H9 (cell line): ENCODE results near the gene SEMA3E. TPM values are rescaled to one million over a fixed set of nuclear protein-coding genes. Genes with fewer than 3 reads are reported as not detected.

Experiments used
- DNase-seq: peaks from one replicate; pipeline ENCODE4 v3.0.0-alpha.2; 2017
- H2AFZ ChIP-seq: one replicate; pipeline ENCODE4 v1.6.1; 2013; ENCODE audit warnings: mild to moderate bottlenecking, low read length, control low read depth, moderate library complexity
- H2AK5ac ChIP-seq: 2 replicates; pipeline ENCODE4 v1.6.1; 2013; ENCODE audit warnings: low read length, control low read depth, mixed read lengths; ENCODE audit not compliant: insufficient read length
- H2BK120ac ChIP-seq: one replicate; pipeline ENCODE4 v1.6.1; 2013; ENCODE audit warnings: low read depth, mild to moderate bottlenecking, low read length, control low read depth, inconsistent platforms; ENCODE audit not compliant: poor library complexity, severe bottlenecking
- H2BK12ac ChIP-seq: 2 replicates; pipeline ENCODE4 v1.6.1; 2013; ENCODE audit warnings: low read length, control low read depth, mixed read lengths, low read depth; ENCODE audit not compliant: insufficient read length
- H2BK15ac ChIP-seq: 2 replicates; pipeline ENCODE4 v1.6.1; 2013; ENCODE audit warnings: low read depth, low read length, control low read depth
- H2BK20ac ChIP-seq: one replicate; pipeline ENCODE4 v1.6.1; 2013; ENCODE audit warnings: low read depth, mild to moderate bottlenecking, low read length, control low read depth, inconsistent platforms; ENCODE audit not compliant: poor library complexity, severe bottlenecking
- H2BK5ac ChIP-seq: 2 replicates; pipeline ENCODE4 v1.6.1; 2013; ENCODE audit warnings: low read length, control low read depth, mixed read lengths; ENCODE audit not compliant: insufficient read length
- H3K14ac ChIP-seq: 2 replicates; pipeline ENCODE4 v1.6.1; 2013; ENCODE audit warnings: low read length, control low read depth; ENCODE audit not compliant: insufficient read depth
- H3K18ac ChIP-seq: 2 replicates; pipeline ENCODE4 v1.6.1; 2013; ENCODE audit warnings: low read depth, mild to moderate bottlenecking, mixed read lengths, low read length, control low read depth; ENCODE audit not compliant: insufficient read length
- H3K23ac ChIP-seq: 2 replicates; pipeline ENCODE4 v1.6.1; 2013; ENCODE audit warnings: low read length, control low read depth, mixed read lengths, low read depth; ENCODE audit not compliant: insufficient read length
- H3K23me2 ChIP-seq: 2 replicates; pipeline ENCODE4 v1.6.1; 2013; ENCODE audit warnings: low read depth, mild to moderate bottlenecking, mixed read lengths, low read length, control low read depth; ENCODE audit not compliant: insufficient read length, poor library complexity, severe bottlenecking
- H3K27ac ChIP-seq: 2 replicates; pipeline ENCODE4 v1.5.1; 2013; ENCODE audit warnings: low read length, control low read depth, mixed read lengths, low read depth; ENCODE audit not compliant: insufficient read length
- H3K27me3 ChIP-seq: 2 replicates; pipeline ENCODE4 v1.6.1; 2013; ENCODE audit warnings: low read length, control low read depth, inconsistent platforms; ENCODE audit not compliant: insufficient read depth
- H3K4ac ChIP-seq: 2 replicates; pipeline ENCODE4 v1.6.1; 2013; ENCODE audit warnings: low read depth, mild to moderate bottlenecking, control low read depth, inconsistent platforms, low read length, moderate library complexity
- H3K4me1 ChIP-seq: 2 replicates; pipeline ENCODE4 v1.6.1; 2013; ENCODE audit warnings: low read length, control low read depth, inconsistent platforms; ENCODE audit not compliant: insufficient read depth
- H3K4me2 ChIP-seq: 2 replicates; pipeline ENCODE4 v1.6.1; 2013; ENCODE audit warnings: low read length, control low read depth, mixed read lengths; ENCODE audit not compliant: insufficient read length, insufficient read depth
- H3K56ac ChIP-seq: 2 replicates; pipeline ENCODE4 v1.6.1; 2013; ENCODE audit warnings: low read depth, mild to moderate bottlenecking, mixed read lengths, low read length, control low read depth; ENCODE audit not compliant: insufficient read length
- H3K79me1 ChIP-seq: 2 replicates; pipeline ENCODE4 v1.6.1; 2013; ENCODE audit warnings: low read depth, mild to moderate bottlenecking, moderate library complexity, low read length, control low read depth, inconsistent platforms; ENCODE audit not compliant: insufficient read depth, poor library complexity, severe bottlenecking
- H3K79me2 ChIP-seq: 2 replicates; pipeline ENCODE4 v1.6.1; 2013; ENCODE audit warnings: low read length, control low read depth, inconsistent platforms; ENCODE audit not compliant: insufficient read depth
- H3K9ac ChIP-seq: 2 replicates; pipeline ENCODE4 v1.6.1; 2013; ENCODE audit warnings: low read length, control low read depth, mixed read lengths; ENCODE audit not compliant: insufficient read length; ENCODE audit errors: extremely low read depth
- H3K9me3 ChIP-seq: one replicate; pipeline ENCODE4 v1.6.1; 2013; ENCODE audit warnings: low read depth, low read length, inconsistent platforms; ENCODE audit not compliant: control insufficient read depth
- H3T11ph ChIP-seq: one replicate; pipeline ENCODE4 v1.6.1; 2013; ENCODE audit warnings: mild to moderate bottlenecking, low read length, control low read depth, inconsistent platforms
- H4K20me1 ChIP-seq: one replicate; pipeline ENCODE4 v1.6.1; 2013; ENCODE audit not compliant: control insufficient read depth, insufficient read length, insufficient read depth
- H4K5ac ChIP-seq: 2 replicates; pipeline ENCODE4 v1.6.1; 2013; ENCODE audit warnings: low read depth, mild to moderate bottlenecking, mixed read lengths, low read length, control low read depth; ENCODE audit not compliant: insufficient read length
- H4K8ac ChIP-seq: replicated peaks from 2 replicates; pipeline ENCODE4 v1.6.1; 2013; ENCODE audit warnings: low read length, control low read depth, mixed read lengths, low read depth; ENCODE audit not compliant: insufficient read length
- H4K91ac ChIP-seq: 2 replicates; pipeline ENCODE4 v1.6.1; 2013; ENCODE audit warnings: low read depth, mild to moderate bottlenecking, moderate library complexity, mixed read lengths, low read length, control low read depth; ENCODE audit not compliant: insufficient read length
- H3K27ac Mint-ChIP-seq, 3 experiments: 2 replicates in 2 of 3; 3 replicates in 1 of 3; pipeline ENCODE4 v1.8.0; 2020 to 2021; ENCODE audit warnings: mixed read lengths in 3 of 3, mild to moderate bottlenecking in 1 of 3, moderate library complexity in 1 of 3
- H3K27me3 Mint-ChIP-seq: 2 replicates; pipeline ENCODE4 v1.8.0; 2021; ENCODE audit warnings: low read depth, mild to moderate bottlenecking, moderate library complexity, mixed read lengths
- H3K36me3 Mint-ChIP-seq, 3 experiments: 2 replicates in 2 of 3; 3 replicates in 1 of 3; pipeline ENCODE4 v1.8.0; 2020 to 2021; ENCODE audit warnings: low read depth in 3 of 3, mixed read lengths in 3 of 3; ENCODE audit not compliant: insufficient read depth in 1 of 3
- H3K4me1 Mint-ChIP-seq, 2 experiments: 2 replicates each; pipeline ENCODE4 v1.8.0; 2020; ENCODE audit warnings: mixed read lengths in 2 of 2
- H3K4me3 Mint-ChIP-seq, 2 experiments: 2 replicates in 1 of 2; 3 replicates in 1 of 2; pipeline ENCODE4 v1.8.0; 2020 to 2021; ENCODE audit warnings: mild to moderate bottlenecking in 2 of 2, mixed read lengths in 2 of 2, moderate library complexity in 1 of 2
- H3K9me3 Mint-ChIP-seq, 2 experiments: 2 replicates in 1 of 2; 3 replicates in 1 of 2; pipeline ENCODE4 v1.8.0; 2020; ENCODE audit warnings: mild to moderate bottlenecking in 2 of 2, mixed read lengths in 2 of 2, moderate library complexity in 1 of 2
- CTCF ChIP-seq: fragments of 200-600 bp; sonication (generic); conservative IDR thresholded peaks from 3 replicates; pipeline ENCODE4 v1.8.0; 2021; ENCODE audit warnings: antibody characterized with exemption, mild to moderate bottlenecking
- WGBS: extraction: QIAGEN DNeasy Blood & Tissue Kit; methylation state at CpG from one replicate; pipeline ENCODE4 v1.1.7; 2013; ENCODE audit warnings: missing lambda C conversion rate, low lambda C conversion rate, mixed read lengths; ENCODE audit not compliant: insufficient read length; ENCODE audit errors: extremely low coverage; 5-methylcytosine and 5-hydroxymethylcytosine counted together
- total RNA-seq: library from RNA; stranded (reverse); gene quantifications from 2 replicates; pipeline ENCODE4 v1.2.1, GENCODE V29; 2021

Gene SEMA3E
- total RNA-seq, 1 experiment from 2014 or later, result 0.39 TPM

GRCh38 chr7:83456413-83456812, 192.5 kb downstream of the SEMA3E start:
- H3K18ac ChIP-seq, result no peak overlapping the region
- no peak overlapping the region for H2AK5ac ChIP-seq
- H4K20me1 ChIP-seq, result no peaks in the 10 kb centered on the region
- H2BK5ac ChIP-seq, result no peak overlapping the region
- H3K27ac Mint-ChIP-seq, result no peak overlapping the region; a peak in 1 of 7 replicates
- H2BK12ac ChIP-seq, result no peak overlapping the region
- H3K4me1 ChIP-seq, result peaks cover 18% of the 10 kb centered on the region; the same call in 1 of the 2 replicates
- H3K79me1 ChIP-seq, result no peaks in the 10 kb centered on the region
- WGBS, result no CpG with 5 or more reads among the region's 5 CpGs
- no peak overlapping the region for H4K8ac ChIP-seq
- no peak overlapping the region for H3K23ac ChIP-seq
- H3K27me3 Mint-ChIP-seq, result no peaks in the 10 kb centered on the region; the same call in 1 of the 2 replicates
- no peak overlapping the region for H4K91ac ChIP-seq
- H3T11ph ChIP-seq, result no peak overlapping the region
- no peak overlapping the region for H3K27ac ChIP-seq
- no peak overlapping the region for H3K56ac ChIP-seq
- no peak overlapping the region for H2BK120ac ChIP-seq
- H3K9me3 Mint-ChIP-seq, result peaks cover 8 to 9% of the 10 kb centered on the region in 2 experiments; a peak in 4 of 5 replicates
- H3K4ac ChIP-seq, result no peak overlapping the region
- TF ChIP-seq CTCF, result no peak
- no peak overlapping the region for H3K4me2 ChIP-seq
- H2BK15ac ChIP-seq, result no peak overlapping the region
- peaks cover 50% of the 10 kb centered on the region in 2 experiments for H3K4me1 Mint-ChIP-seq
- no peak overlapping the region for H2AFZ ChIP-seq
- no peak overlapping the region for H4K5ac ChIP-seq
- no peak for DNase-seq
- no peak overlapping the region for H3K9ac ChIP-seq
- no peak overlapping the region for H3K14ac ChIP-seq
- peaks cover 18% of the 10 kb centered on the region in 3 experiments for H3K36me3 Mint-ChIP-seq
- no peak overlapping the region for H3K4me3 Mint-ChIP-seq
- no peak overlapping the region for H2BK20ac ChIP-seq
- no peaks in the 10 kb centered on the region for H3K27me3 ChIP-seq
- no peaks in the 10 kb centered on the region for H3K23me2 ChIP-seq
- H3K9me3 ChIP-seq, result no peaks in the 10 kb centered on the region
- H3K79me2 ChIP-seq, result peaks cover 10% of the 10 kb centered on the region; the same call in 1 of the 2 replicates
